Neural progenitor cell (in vitro differentiated cells): Measurements from ENCODE around the gene PRLR. TPM values are rescaled to one million over a fixed set of nuclear protein-coding genes. Genes with fewer than 3 reads are reported as not detected.

Experiments
- DNase-seq: peaks from one replicate; pipeline ENCODE4 v3.0.0-alpha.2; 2016; ENCODE audit warnings: low spot score
- H2AFZ ChIP-seq: fragments of 200-600 bp; sonication (generic); replicated peaks from 2 replicates; pipeline ENCODE4 v1.6.1; 2016; ENCODE audit warnings: antibody characterized with exemption
- H3F3A ChIP-seq: fragments of 200-600 bp; sonication (generic); 2 replicates; pipeline ENCODE4 v1.6.1; 2016; ENCODE audit warnings: antibody characterized with exemption, low read depth
- H3K27ac ChIP-seq: fragments of 200-600 bp; sonication (generic); 2 replicates; pipeline ENCODE4 v1.5.1; 2016; ENCODE audit warnings: mild to moderate bottlenecking
- H3K27me3 ChIP-seq: fragments of 200-600 bp; sonication (generic); 2 replicates; pipeline ENCODE4 v1.6.1; 2016; ENCODE audit warnings: mild to moderate bottlenecking, moderate library complexity
- H3K36me3 ChIP-seq: fragments of 200-600 bp; sonication (generic); 2 replicates; pipeline ENCODE4 v1.5.1; 2016
- H3K4me1 ChIP-seq: fragments of 200-600 bp; sonication (generic); 2 replicates; pipeline ENCODE4 v1.6.1; 2016; ENCODE audit warnings: mixed run types
- H3K4me2 ChIP-seq: fragments of 200-600 bp; sonication (generic); 2 replicates; pipeline ENCODE4 v1.6.1; 2016
- H3K4me3 ChIP-seq: fragments of 200-600 bp; sonication (generic); 2 replicates; pipeline ENCODE4 v1.5.1; 2016
- H3K79me2 ChIP-seq: fragments of 200-600 bp; sonication (generic); 2 replicates; pipeline ENCODE4 v1.6.1; 2016; ENCODE audit warnings: low read depth
- H3K9ac ChIP-seq: fragments of 200-600 bp; sonication (generic); 2 replicates; pipeline ENCODE4 v1.6.1; 2016
- H3K9me3 ChIP-seq: fragments of 200-600 bp; sonication (generic); 2 replicates; pipeline ENCODE4 v1.5.1; 2016; ENCODE audit warnings: low read depth
- H4K20me1 ChIP-seq: fragments of 200-600 bp; sonication (generic); 2 replicates; pipeline ENCODE4 v1.6.1; 2016; ENCODE audit warnings: low read depth
- H3K27ac Mint-ChIP-seq: 3 replicates; pipeline ENCODE4 v1.8.0; 2021; ENCODE audit warnings: mixed read lengths
- H3K27me3 Mint-ChIP-seq: 2 replicates; pipeline ENCODE4 v1.8.0; 2022; ENCODE audit warnings: low read depth, mild to moderate bottlenecking, inconsistent platforms, moderate library complexity, mixed read lengths; ENCODE audit not compliant: insufficient read depth
- H3K36me3 Mint-ChIP-seq: 3 replicates; pipeline ENCODE4 v1.8.0; 2021; ENCODE audit warnings: mixed read lengths
- H3K4me1 Mint-ChIP-seq: 3 replicates; pipeline ENCODE4 v1.8.0; 2021; ENCODE audit warnings: mixed read lengths
- H3K4me3 Mint-ChIP-seq: 3 replicates; pipeline ENCODE4 v1.8.0; 2021; ENCODE audit warnings: mild to moderate bottlenecking, moderate library complexity, mixed read lengths
- H3K9me3 Mint-ChIP-seq: 3 replicates; pipeline ENCODE4 v1.8.0; 2020; ENCODE audit warnings: mixed read lengths
- EZH2 ChIP-seq: fragments of 200-600 bp; sonication (generic); IDR thresholded peaks from 2 replicates; pipeline ENCODE4 v1.6.1; 2017; ENCODE audit warnings: antibody characterized with exemption, mild to moderate bottlenecking, moderate library complexity
- EZH2phosphoT487 ChIP-seq: fragments of 200-600 bp; sonication (generic); IDR thresholded peaks from 2 replicates; pipeline ENCODE4 v1.6.1; 2017; ENCODE audit warnings: antibody characterized with exemption
- total RNA-seq: library from RNA; depleted of rRNA; stranded (reverse); fragments of >200 nt; gene quantifications from 2 replicates; pipeline ENCODE4 v1.2.3, GENCODE V29; 2015; ENCODE audit warnings: low replicate concordance
- TF ChIP-seq, protein P1 (sequence below): fragments of 200-600 bp; sonication (generic); IDR thresholded peaks from 2 replicates; pipeline ENCODE4 v1.5.1; 2017; ENCODE audit warnings: antibody characterized with exemption, mild to moderate bottlenecking

Gene PRLR
- total RNA-seq, 1 donor from 2014 or later, result 0.51 TPM

DNA sequence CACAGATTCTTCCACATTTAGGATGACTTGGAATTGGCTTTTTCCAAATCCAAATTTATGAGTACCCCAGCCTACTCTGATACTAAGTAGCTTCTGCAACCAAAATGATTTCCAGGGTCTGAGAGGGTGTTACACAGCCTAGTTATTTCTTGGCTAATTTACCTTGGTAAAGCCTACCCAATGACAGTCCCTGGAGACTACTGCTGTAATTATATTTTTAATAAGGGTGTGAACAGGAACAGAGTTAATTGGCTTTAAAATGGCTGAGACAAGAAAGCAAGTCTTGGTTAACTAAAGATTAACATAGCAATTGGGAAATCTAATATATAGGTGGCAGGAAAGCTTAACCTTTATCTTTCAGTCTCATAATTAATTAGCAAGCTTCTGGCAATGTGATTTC lies 9.3 kb downstream of the PRLR start:
- TF ChIP-seq, protein P1, sequence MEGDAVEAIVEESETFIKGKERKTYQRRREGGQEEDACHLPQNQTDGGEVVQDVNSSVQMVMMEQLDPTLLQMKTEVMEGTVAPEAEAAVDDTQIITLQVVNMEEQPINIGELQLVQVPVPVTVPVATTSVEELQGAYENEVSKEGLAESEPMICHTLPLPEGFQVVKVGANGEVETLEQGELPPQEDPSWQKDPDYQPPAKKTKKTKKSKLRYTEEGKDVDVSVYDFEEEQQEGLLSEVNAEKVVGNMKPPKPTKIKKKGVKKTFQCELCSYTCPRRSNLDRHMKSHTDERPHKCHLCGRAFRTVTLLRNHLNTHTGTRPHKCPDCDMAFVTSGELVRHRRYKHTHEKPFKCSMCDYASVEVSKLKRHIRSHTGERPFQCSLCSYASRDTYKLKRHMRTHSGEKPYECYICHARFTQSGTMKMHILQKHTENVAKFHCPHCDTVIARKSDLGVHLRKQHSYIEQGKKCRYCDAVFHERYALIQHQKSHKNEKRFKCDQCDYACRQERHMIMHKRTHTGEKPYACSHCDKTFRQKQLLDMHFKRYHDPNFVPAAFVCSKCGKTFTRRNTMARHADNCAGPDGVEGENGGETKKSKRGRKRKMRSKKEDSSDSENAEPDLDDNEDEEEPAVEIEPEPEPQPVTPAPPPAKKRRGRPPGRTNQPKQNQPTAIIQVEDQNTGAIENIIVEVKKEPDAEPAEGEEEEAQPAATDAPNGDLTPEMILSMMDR, result no peak
- TF ChIP-seq EZH2 (no peak), EZH2phosphoT487 (no peak)
- no peaks in the 10 kb centered on the region for H3K36me3 ChIP-seq

DNA sequence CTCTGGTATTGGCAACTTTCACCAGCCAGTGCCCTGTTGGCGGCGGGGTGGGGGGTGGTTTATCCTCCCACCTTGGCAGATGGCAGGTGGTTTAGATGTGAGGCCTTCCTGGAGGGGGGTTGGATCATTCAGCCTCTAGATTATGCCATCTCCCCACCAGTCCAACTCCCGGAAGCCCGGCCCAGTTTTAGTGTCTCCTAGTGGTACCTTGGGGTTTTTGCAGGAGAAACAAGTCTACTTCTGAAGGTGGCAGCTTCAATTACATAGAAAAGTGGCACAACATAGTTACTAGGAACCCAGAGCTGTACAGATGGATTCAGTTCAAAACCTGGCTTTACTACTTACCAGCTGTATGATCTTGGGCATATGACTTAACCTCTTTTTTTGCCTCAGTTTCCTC lies 11.3 kb downstream of the PRLR start:
- Histone ChIP-seq H4K20me1 (no peaks in the 10 kb centered on the region), H3K27ac (no peak overlapping the region), H3F3A (no peaks in the 10 kb centered on the region), H3K4me2 (no peak overlapping the region), H2AFZ (no peak overlapping the region), H3K9me3 (no peaks in the 10 kb centered on the region), H3K79me2 (no peaks in the 10 kb centered on the region), H3K4me3 (no peak overlapping the region), H3K36me3 (no peaks in the 10 kb centered on the region), H3K9ac (no peak overlapping the region), H3K4me1 (no peaks in the 10 kb centered on the region), H3K27me3 (no peaks in the 10 kb centered on the region)
- no peak overlapping the region for H3K27ac Mint-ChIP-seq
- no peaks in the 10 kb centered on the region for H3K9me3 Mint-ChIP-seq
- TF ChIP-seq, protein P1, result peak; percentile 22
- TF ChIP-seq EZH2phosphoT487 (no peak), EZH2 (no peak)
- no peaks in the 10 kb centered on the region for H3K27me3 Mint-ChIP-seq
- H3K4me3 Mint-ChIP-seq, result no peak overlapping the region
- no peaks in the 10 kb centered on the region for H3K36me3 Mint-ChIP-seq
- no peak for DNase-seq
- no peaks in the 10 kb centered on the region for H3K4me1 Mint-ChIP-seq

More for the DNA sequence above, 9.3 kb downstream of the PRLR start:
- H3K4me1 ChIP-seq, result no peaks in the 10 kb centered on the region
- H3K9me3 Mint-ChIP-seq, result no peaks in the 10 kb centered on the region
- H3K9me3 ChIP-seq, result no peaks in the 10 kb centered on the region
- H3F3A ChIP-seq, result no peaks in the 10 kb centered on the region
- H3K36me3 Mint-ChIP-seq, result no peaks in the 10 kb centered on the region
- no peak overlapping the region for H2AFZ ChIP-seq
- H4K20me1 ChIP-seq, result no peaks in the 10 kb centered on the region
- no peak overlapping the region for H3K9ac ChIP-seq
- DNase-seq, result no peak
- H3K27ac ChIP-seq, result no peak overlapping the region
- H3K4me2 ChIP-seq, result no peak overlapping the region
- no peak overlapping the region for H3K4me3 ChIP-seq
- H3K27me3 ChIP-seq, result no peaks in the 10 kb centered on the region
- H3K4me3 Mint-ChIP-seq, result no peak overlapping the region
- no peaks in the 10 kb centered on the region for H3K27me3 Mint-ChIP-seq
- H3K4me1 Mint-ChIP-seq, result no peaks in the 10 kb centered on the region
- H3K79me2 ChIP-seq, result no peaks in the 10 kb centered on the region
- no peak overlapping the region for H3K27ac Mint-ChIP-seq

DNA sequence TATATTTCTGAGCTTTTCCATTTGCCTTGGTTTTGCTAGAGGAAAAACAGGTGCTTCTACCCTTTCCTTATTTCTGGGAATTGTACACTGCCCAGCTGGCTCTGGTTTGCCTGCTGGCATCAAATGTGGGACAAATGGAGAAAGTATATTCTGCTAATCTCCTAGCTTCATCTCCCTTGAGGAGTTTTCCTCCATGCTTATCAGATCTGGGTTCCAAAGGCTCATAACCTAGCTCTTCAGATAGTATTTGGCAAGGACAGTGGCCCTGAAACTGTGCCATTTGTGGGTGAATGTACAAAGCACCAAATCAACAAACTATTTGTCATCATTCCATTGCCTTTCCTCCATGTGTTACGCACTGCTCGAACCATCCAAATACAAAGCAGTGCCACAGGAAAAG lies 16.2 kb downstream of the PRLR start:
- no peaks in the 10 kb centered on the region for H3K79me2 ChIP-seq
- H3K4me1 ChIP-seq, result no peaks in the 10 kb centered on the region
- no peak overlapping the region for H3K9ac ChIP-seq
- no peaks in the 10 kb centered on the region for H3K9me3 ChIP-seq
- Mint-ChIP-seq H3K4me1 (no peaks in the 10 kb centered on the region), H3K36me3 (no peaks in the 10 kb centered on the region), H3K27ac (no peak overlapping the region), H3K27me3 (no peaks in the 10 kb centered on the region), H3K4me3 (no peak overlapping the region), H3K9me3 (no peaks in the 10 kb centered on the region)
- no peak overlapping the region for H3K4me2 ChIP-seq
- no peaks in the 10 kb centered on the region for H3F3A ChIP-seq
- H3K36me3 ChIP-seq, result no peaks in the 10 kb centered on the region
- H4K20me1 ChIP-seq, result no peaks in the 10 kb centered on the region
- no peak for TF ChIP-seq EZH2
- H3K4me3 ChIP-seq, result no peak overlapping the region
- H2AFZ ChIP-seq, result no peak overlapping the region
- H3K27me3 ChIP-seq, result no peaks in the 10 kb centered on the region
- no peak overlapping the region for H3K27ac ChIP-seq
- DNase-seq, result no peak

DNA sequence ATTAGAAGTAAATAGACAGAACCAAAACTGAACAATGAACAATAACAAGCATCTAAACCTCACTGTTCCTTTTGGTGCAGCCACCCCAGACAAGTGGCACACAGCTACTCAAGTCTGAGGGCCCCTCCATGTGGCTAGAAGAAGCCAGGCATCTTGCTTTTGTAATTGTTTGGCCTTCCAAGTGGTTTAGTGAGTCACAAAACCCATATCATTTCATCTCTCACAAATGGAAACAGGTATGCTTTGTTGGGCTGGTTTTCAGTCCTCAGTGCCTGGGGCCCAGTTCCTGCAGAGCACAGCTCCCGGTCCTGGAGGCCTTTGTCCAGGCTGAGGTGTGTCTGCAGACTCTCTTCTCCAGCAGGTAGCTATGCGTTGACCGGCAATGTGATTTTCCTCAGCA lies 16.7 kb downstream of the PRLR start:
- Histone ChIP-seq H3K4me1 (no peaks in the 10 kb centered on the region), H3K79me2 (no peaks in the 10 kb centered on the region), H3K9me3 (no peaks in the 10 kb centered on the region), H3K27me3 (no peaks in the 10 kb centered on the region), H3K36me3 (no peaks in the 10 kb centered on the region), H2AFZ (no peak overlapping the region), H3F3A (no peaks in the 10 kb centered on the region), H3K4me2 (no peak overlapping the region), H3K4me3 (no peak overlapping the region), H3K9ac (no peak overlapping the region), H4K20me1 (no peaks in the 10 kb centered on the region), H3K27ac (no peak overlapping the region)
- TF ChIP-seq EZH2, result no peak
- TF ChIP-seq, protein P1, result no peak
- TF ChIP-seq EZH2phosphoT487, result no peak
- Mint-ChIP-seq H3K27ac (no peak overlapping the region), H3K27me3 (no peaks in the 10 kb centered on the region), H3K9me3 (no peaks in the 10 kb centered on the region), H3K4me1 (no peaks in the 10 kb centered on the region), H3K36me3 (no peaks in the 10 kb centered on the region), H3K4me3 (no peak overlapping the region)
- no peak for DNase-seq
